MM.1S (cell line): ENCODE data around the gene USP9Y.
"Not testable (repeated sequence)": the region's sequence is repeated elsewhere in the genome, so short reads cannot be mapped to it uniquely, and the experiment has no call there.

Source experiments
- DNase-seq: peaks from one replicate; pipeline ENCODE4 v3.0.0-alpha.2; 2015
- H2AFZ ChIP-seq: fragments of 300-600 bp; sonication (generic); 2 replicates; pipeline ENCODE4 v1.6.0; 2016; ENCODE audit warnings: antibody characterized with exemption, low read length
- H3F3A ChIP-seq: fragments of 300-600 bp; sonication (generic); 2 replicates; pipeline ENCODE4 v1.6.1; 2016; ENCODE audit warnings: mild to moderate bottlenecking, antibody characterized with exemption, low read length, moderate library complexity, mixed read lengths; ENCODE audit not compliant: insufficient read depth
- H3K27ac ChIP-seq: fragments of 300-600 bp; sonication (generic); 2 replicates; pipeline ENCODE4 v1.5.1; 2016; ENCODE audit warnings: mild to moderate bottlenecking, low read length
- H3K27me3 ChIP-seq: fragments of 300-600 bp; sonication (generic); replicated peaks from 2 replicates; pipeline ENCODE4 v1.6.0; 2016; ENCODE audit warnings: low read length; ENCODE audit not compliant: insufficient read depth
- H3K36me3 ChIP-seq: fragments of 300-600 bp; sonication (generic); replicated peaks from 2 replicates; pipeline ENCODE4 v1.6.1; 2016; ENCODE audit warnings: mild to moderate bottlenecking, low read length, mixed read lengths; ENCODE audit not compliant: insufficient read depth
- H3K4me1 ChIP-seq: fragments of 300-600 bp; sonication (generic); 2 replicates; pipeline ENCODE4 v1.6.1; 2016; ENCODE audit warnings: low read length, mixed read lengths
- H3K4me2 ChIP-seq: fragments of 300-600 bp; sonication (generic); 2 replicates; pipeline ENCODE4 v1.6.0; 2016; ENCODE audit warnings: low read depth, low read length
- H3K4me3 ChIP-seq: fragments of 300-600 bp; sonication (generic); 2 replicates; pipeline ENCODE4 v1.5.1; 2016; ENCODE audit warnings: low read length, mixed read lengths
- H3K79me2 ChIP-seq: fragments of 300-600 bp; sonication (generic); 2 replicates; pipeline ENCODE4 v1.6.1; 2016; ENCODE audit warnings: mixed run types, low read length, mixed read lengths
- H3K9ac ChIP-seq: fragments of 300-600 bp; sonication (generic); 2 replicates; pipeline ENCODE4 v1.6.1; 2016; ENCODE audit warnings: low read length, mixed read lengths
- H3K9me2 ChIP-seq: fragments of 300-600 bp; sonication (generic); replicated peaks from 2 replicates; pipeline ENCODE4 v1.6.1; 2016; ENCODE audit warnings: mild to moderate bottlenecking, low read length, mixed read lengths; ENCODE audit not compliant: insufficient read depth
- H3K9me3 ChIP-seq: fragments of 300-600 bp; sonication (generic); replicated peaks from 2 replicates; pipeline ENCODE4 v1.6.1; 2016; ENCODE audit warnings: mild to moderate bottlenecking, low read length, mixed read lengths; ENCODE audit not compliant: insufficient read depth
- H4K20me1 ChIP-seq: fragments of 300-600 bp; sonication (generic); 2 replicates; pipeline ENCODE4 v1.6.1; 2016; ENCODE audit warnings: mild to moderate bottlenecking, low read length, moderate library complexity, mixed read lengths; ENCODE audit not compliant: insufficient read depth
- EZH2 ChIP-seq: fragments of 300-600 bp; sonication (generic); optimal IDR thresholded peaks from 2 replicates; pipeline ENCODE3; 2017; ENCODE audit warnings: low read depth, mild to moderate bottlenecking, antibody characterized with exemption, low read length, mixed read lengths
- EZH2phosphoT487 ChIP-seq: fragments of 300-600 bp; sonication (generic); IDR thresholded peaks from 2 replicates; pipeline ENCODE4 v1.6.1; 2018; ENCODE audit warnings: antibody characterized with exemption, low read length
- TF ChIP-seq, protein P1 (sequence below): fragments of 300-600 bp; sonication (generic); IDR thresholded peaks from 2 replicates; pipeline ENCODE4 v1.5.1; 2016; ENCODE audit warnings: antibody characterized with exemption, low read length, mixed read lengths

Gene USP9Y

DNA sequence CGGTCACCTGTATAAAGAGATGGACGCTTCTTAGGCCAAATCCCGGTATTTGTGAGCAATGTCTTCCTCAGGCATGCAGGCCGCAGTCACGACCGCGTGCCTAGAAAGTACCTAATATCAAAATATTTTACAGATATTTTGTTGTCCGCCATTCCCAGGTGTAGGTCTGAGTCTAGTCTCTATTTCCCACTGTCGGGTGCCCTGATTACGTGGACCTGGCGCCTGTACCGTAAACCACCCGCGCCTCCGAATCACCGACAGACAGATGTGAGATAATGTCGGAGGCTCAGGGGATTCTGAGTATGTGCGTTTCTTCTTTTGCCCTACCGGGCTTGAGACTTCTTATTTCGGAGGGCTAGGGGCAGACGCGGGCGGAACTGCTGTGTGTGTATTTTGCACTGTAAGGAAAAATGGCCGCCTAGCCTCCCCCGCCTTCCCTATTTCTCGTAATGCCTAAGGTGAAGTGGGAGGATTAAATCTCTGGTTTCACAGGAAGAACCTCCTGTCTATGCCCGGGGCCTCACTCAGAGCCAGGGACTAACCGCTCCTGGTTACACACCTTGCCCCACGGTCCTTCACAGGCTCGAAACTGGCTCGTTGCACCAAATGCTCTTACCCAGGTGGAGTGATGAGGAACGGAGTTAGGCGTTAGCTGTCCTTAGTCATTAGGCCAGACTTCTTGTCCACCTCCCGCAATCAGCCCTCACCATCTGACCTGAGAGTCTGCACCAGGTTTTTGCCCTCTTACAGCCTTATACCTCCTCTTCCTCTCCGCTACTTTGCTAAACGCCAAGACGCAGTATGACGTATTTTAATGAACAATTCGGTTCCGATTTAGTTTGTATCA is 38.1 kb upstream of the USP9Y start:
- Histone ChIP-seq H3K36me3 (no peaks in the 10 kb centered on the region), H2AFZ (no peak overlapping the region), H4K20me1 (no peaks in the 10 kb centered on the region), H3K9ac (no peak overlapping the region), H3K27me3 (no peaks in the 10 kb centered on the region), H3K9me2 (no peaks in the 10 kb centered on the region), H3K79me2 (no peaks in the 10 kb centered on the region), H3K4me2 (no peak overlapping the region), H3K9me3 (no peaks in the 10 kb centered on the region), H3K4me1 (no peaks in the 10 kb centered on the region), H3K27ac (no peak overlapping the region), H3F3A (no peaks in the 10 kb centered on the region), H3K4me3 (no peak overlapping the region)
- TF ChIP-seq EZH2 (no peak), EZH2phosphoT487 (no peak)
- TF ChIP-seq, protein P1, sequence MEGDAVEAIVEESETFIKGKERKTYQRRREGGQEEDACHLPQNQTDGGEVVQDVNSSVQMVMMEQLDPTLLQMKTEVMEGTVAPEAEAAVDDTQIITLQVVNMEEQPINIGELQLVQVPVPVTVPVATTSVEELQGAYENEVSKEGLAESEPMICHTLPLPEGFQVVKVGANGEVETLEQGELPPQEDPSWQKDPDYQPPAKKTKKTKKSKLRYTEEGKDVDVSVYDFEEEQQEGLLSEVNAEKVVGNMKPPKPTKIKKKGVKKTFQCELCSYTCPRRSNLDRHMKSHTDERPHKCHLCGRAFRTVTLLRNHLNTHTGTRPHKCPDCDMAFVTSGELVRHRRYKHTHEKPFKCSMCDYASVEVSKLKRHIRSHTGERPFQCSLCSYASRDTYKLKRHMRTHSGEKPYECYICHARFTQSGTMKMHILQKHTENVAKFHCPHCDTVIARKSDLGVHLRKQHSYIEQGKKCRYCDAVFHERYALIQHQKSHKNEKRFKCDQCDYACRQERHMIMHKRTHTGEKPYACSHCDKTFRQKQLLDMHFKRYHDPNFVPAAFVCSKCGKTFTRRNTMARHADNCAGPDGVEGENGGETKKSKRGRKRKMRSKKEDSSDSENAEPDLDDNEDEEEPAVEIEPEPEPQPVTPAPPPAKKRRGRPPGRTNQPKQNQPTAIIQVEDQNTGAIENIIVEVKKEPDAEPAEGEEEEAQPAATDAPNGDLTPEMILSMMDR: no peak
- DNase-seq: no peak

DNA sequence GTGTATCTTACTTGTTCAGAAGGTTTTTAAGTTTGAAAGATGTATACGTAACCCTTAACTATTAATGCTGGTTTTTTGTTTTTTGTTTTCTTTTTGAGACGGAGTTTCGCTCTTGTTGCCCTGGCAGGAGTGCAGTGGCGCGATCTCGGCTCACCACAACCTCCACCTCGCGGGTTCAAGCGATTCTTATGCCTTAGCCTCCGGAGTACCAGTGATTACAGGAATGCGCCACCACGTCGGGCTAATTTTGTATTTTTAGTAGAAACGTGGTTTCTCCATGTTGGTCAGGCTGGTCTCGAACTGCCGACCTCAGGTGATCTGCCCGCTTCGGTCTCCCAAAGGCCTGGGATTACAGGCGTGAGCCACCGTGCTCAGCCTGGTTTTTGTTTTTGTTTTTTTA is 37.2 kb upstream of the USP9Y start:
- H2AFZ ChIP-seq, H3K9ac ChIP-seq, H3K79me2 ChIP-seq, H4K20me1 ChIP-seq, H3K4me2 ChIP-seq, H3K36me3 ChIP-seq, DNase-seq, H3K4me1 ChIP-seq, H3F3A ChIP-seq, H3K27ac ChIP-seq, H3K4me3 ChIP-seq, H3K27me3 ChIP-seq, H3K9me2 ChIP-seq, H3K9me3 ChIP-seq: not testable (repeated sequence)

DNA sequence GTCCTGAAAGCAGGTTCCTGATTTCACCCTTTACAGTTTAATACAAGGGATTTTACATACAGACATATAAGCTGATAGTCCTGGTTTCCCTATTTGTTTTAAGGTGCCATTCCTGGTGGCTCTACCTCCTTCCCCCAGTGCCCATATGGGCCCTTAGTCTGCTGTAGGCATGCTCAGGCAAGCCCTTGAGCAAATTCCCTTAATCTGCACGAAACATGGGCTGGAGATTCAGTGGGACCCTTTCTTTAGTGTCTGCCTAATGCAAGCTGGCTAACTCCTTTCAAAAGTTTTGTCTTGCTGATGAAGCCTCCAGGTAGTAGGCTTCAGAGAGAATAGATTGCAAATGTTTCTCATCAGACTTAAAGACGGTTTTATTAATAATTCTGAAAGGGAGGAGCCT is 22.9 kb upstream of the USP9Y start:
- Histone ChIP-seq H3F3A (no peaks in the 10 kb centered on the region), H2AFZ (no peak overlapping the region), H3K36me3 (no peaks in the 10 kb centered on the region), H3K9me3 (no peaks in the 10 kb centered on the region), H3K4me3 (no peak overlapping the region), H3K4me2 (no peak overlapping the region), H3K9me2 (no peaks in the 10 kb centered on the region), H3K27ac (no peak overlapping the region), H3K79me2 (no peaks in the 10 kb centered on the region), H3K27me3 (no peaks in the 10 kb centered on the region), H4K20me1 (no peaks in the 10 kb centered on the region), H3K4me1 (no peaks in the 10 kb centered on the region), H3K9ac (no peak overlapping the region)
- TF ChIP-seq EZH2phosphoT487: no peak
- TF ChIP-seq, protein P1: no peak
- TF ChIP-seq EZH2: no peak
- no peak for DNase-seq

DNA sequence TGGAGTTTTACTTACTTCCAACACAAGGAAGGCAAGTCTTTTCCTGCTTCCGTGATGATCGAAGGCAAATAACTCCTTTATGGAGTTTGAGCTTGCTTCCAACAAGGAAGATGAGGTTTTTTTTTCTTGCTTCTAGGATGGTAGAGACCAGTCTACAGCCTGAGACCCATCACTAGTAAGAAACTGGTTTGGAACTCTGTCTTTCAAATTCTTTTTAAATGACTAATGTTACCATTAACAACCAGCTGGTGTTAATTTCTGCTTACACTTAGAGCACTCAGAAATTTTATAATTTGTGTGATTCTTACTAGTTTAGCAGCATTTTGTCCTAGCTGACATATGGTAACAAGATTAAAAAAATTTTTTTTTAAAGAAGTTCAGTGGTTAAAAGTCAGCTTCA is 19.5 kb upstream of the USP9Y start:
- no peak overlapping the region for H3K4me2 ChIP-seq
- H4K20me1 ChIP-seq: no peaks in the 10 kb centered on the region
- H3K4me3 ChIP-seq: no peak overlapping the region
- H3K9ac ChIP-seq: no peak overlapping the region
- no peak overlapping the region for H3K27ac ChIP-seq
- TF ChIP-seq, protein P1: no peak
- TF ChIP-seq EZH2phosphoT487: no peak
- H3K4me1 ChIP-seq: no peaks in the 10 kb centered on the region
- no peaks in the 10 kb centered on the region for H3K9me2 ChIP-seq
- no peaks in the 10 kb centered on the region for H3K79me2 ChIP-seq
- H3F3A ChIP-seq: no peaks in the 10 kb centered on the region
- H3K36me3 ChIP-seq: no peaks in the 10 kb centered on the region
- no peak overlapping the region for H2AFZ ChIP-seq
- H3K9me3 ChIP-seq: no peaks in the 10 kb centered on the region
- no peaks in the 10 kb centered on the region for H3K27me3 ChIP-seq
- no peak for DNase-seq
